Measurements from ENCODE around the gene RRH. TPM values are rescaled to one million over a fixed set of nuclear protein-coding genes. Genes with fewer than 3 reads are reported as not detected.

Gene RRH
- total and polyA plus RNA-seq, 2 of the 13 experiments (the other 11 are each of a cell fraction or from before 2014, with no cell fraction given) = 0.07 to 0.17 TPM

- FAIRE-seq (peak; percentile 15), DNase-seq (ENCODE audit: low spot score) (peak; percentile 57), ATAC-seq (peak; percentile 79)
- H3K27ac ChIP-seq (ENCODE audit: extremely low read length, insufficient read depth, low read length) = no peak overlapping the region
- no TSS peak for BruUV-seq (replicated peaks)
- CTCF ChIA-PET (ENCODE audit: low intra/inter-chr PET ratio, low total read pairs) = interaction anchor here (0.9 kb wide), 1 partner anchor 381 kb away, joined by 3 read pairs; no protein-coding TSS in a partner anchor
- H3K9me3 ChIP-seq (ENCODE audit: low read length) = no peaks in the 10 kb centered on the region
- intact Hi-C loops (cut with micrococcal nuclease; ENCODE audit: unreplicated experiment) (loop anchor here (1.0 to 10.0 kb wide), 5 partner anchors 42 to 372 kb away; partner anchors contain the start of genes CASP6, MCUB and SEC24B), in situ Hi-C loops (cut with HindIII; ENCODE audit: extremely low pct_ligation_motif_present, low pct_unique_long_range_greater_than_20kb) (loop anchor here (5.0 to 25.0 kb wide), 2 partner anchors 242 to 372 kb away; partner anchors contain the start of genes MCUB and SEC24B)
- H3K27me3 ChIP-seq (ENCODE audit: control insufficient read depth in 1 of 2, insufficient read depth in 2 of 2, low read length in 2 of 2) = no peaks in the 10 kb centered on the region
- H3K4me1 ChIP-seq (ENCODE audit: insufficient read depth, low read length) = peaks cover 55% of the 10 kb centered on the region
- peaks cover 25% of the 10 kb centered on the region for H3K79me2 ChIP-seq (ENCODE audit: insufficient read depth, low read length)
- no peak overlapping the region for H3K9ac ChIP-seq (ENCODE audit: insufficient read depth, low read depth, low read length)
- no peak overlapping the region for H2AFZ ChIP-seq (ENCODE audit: low read length)
- no peaks in the 10 kb centered on the region; a peak in 2 of 5 replicates for H3K36me3 ChIP-seq (replicated peaks in 1 of 2; ENCODE audit: control insufficient read depth in 1 of 2, insufficient read depth in 2 of 2, low read length in 2 of 2)
- no peak overlapping the region for H3K4me2 ChIP-seq (ENCODE audit: low read depth, low read length)
- no peak overlapping the region for H3K4me3 ChIP-seq (replicated peaks in 1 of 3; ENCODE audit: insufficient read depth in 1 of 3, low read depth in 2 of 3, low read length in 3 of 3)
- H4K20me1 ChIP-seq (ENCODE audit: insufficient read depth, low read length) = no peaks in the 10 kb centered on the region
- POLR2A ChIA-PET = interaction anchor here (0.8 to 1.0 kb wide), 2 partner anchors 11 to 390 kb away, joined by 4 to 5 read pairs; partner anchors contain the start of gene GAR1
- 9% methylated on average over 4 of the region's 4 CpGs for WGBS (ENCODE audit: low lambda C conversion rate)
- TF ChIP-seq CEBPZ (IDR thresholded peaks at IDR 0.05; ENCODE audit: low read length) (no peak), SAP130 (CRISPR knock-in tag; IDR thresholded peaks at IDR 0.05; ENCODE audit: low read depth) (peak; percentile 30; the same call in 1 of the 2 replicates), LCORL (IDR thresholded peaks at IDR 0.05) (no peak), LCORL (CRISPR knock-in tag; IDR thresholded peaks at IDR 0.05) (0 out of 2 replicates have a peak, but pooled peaks have one; percentile 30), ZMYM4 (CRISPR knock-in tag; IDR thresholded peaks at IDR 0.05) (peak; percentile 23; the same call in 1 of the 2 replicates), GLI4 (CRISPR knock-in tag; IDR thresholded peaks at IDR 0.05; ENCODE audit: borderline replicate concordance) (no peak), SMC3 (IDR thresholded peaks at IDR 0.05; ENCODE audit: low read length) (peak; percentile 68), STAG1 (CRISPR knock-in tag; IDR thresholded peaks at IDR 0.05) (peak; percentile 68), GATAD2A (CRISPR knock-in tag; IDR thresholded peaks at IDR 0.05) (0 out of 2 replicates have a peak, but pooled peaks have one; percentile 16), MIXL1 (CRISPR knock-in tag; IDR thresholded peaks at IDR 0.05) (peak; percentile 63), RAD21 (CRISPR knock-in tag; IDR thresholded peaks at IDR 0.05) (peak; percentile 45), ZBTB14 (CRISPR knock-in tag; IDR thresholded peaks at IDR 0.05) (no peak), PRDM4 (CRISPR knock-in tag; IDR thresholded peaks at IDR 0.05; ENCODE audit: borderline replicate concordance) (no peak)
- TF ChIP-seq, protein P1, sequence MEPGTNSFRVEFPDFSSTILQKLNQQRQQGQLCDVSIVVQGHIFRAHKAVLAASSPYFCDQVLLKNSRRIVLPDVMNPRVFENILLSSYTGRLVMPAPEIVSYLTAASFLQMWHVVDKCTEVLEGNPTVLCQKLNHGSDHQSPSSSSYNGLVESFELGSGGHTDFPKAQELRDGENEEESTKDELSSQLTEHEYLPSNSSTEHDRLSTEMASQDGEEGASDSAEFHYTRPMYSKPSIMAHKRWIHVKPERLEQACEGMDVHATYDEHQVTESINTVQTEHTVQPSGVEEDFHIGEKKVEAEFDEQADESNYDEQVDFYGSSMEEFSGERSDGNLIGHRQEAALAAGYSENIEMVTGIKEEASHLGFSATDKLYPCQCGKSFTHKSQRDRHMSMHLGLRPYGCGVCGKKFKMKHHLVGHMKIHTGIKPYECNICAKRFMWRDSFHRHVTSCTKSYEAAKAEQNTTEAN (CRISPR knock-in tag; conservative IDR thresholded peaks at IDR 0.05) = no peak
- TF ChIP-seq, protein P2, sequence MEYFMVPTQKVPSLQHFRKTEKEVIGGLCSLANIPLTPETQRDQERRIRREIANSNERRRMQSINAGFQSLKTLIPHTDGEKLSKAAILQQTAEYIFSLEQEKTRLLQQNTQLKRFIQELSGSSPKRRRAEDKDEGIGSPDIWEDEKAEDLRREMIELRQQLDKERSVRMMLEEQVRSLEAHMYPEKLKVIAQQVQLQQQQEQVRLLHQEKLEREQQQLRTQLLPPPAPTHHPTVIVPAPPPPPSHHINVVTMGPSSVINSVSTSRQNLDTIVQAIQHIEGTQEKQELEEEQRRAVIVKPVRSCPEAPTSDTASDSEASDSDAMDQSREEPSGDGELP (IDR thresholded peaks at IDR 0.05; ENCODE audit: borderline replicate concordance, low read depth) = peak; percentile 74; the same call in 1 of the 2 replicates
These were observed 23.7 kb upstream of the RRH start for GRCh38 chr4:109803924-109804571.
